ENCODE measurements around the gene NXPE4. TPM values are rescaled to one million over a fixed set of nuclear protein-coding genes. Genes with fewer than 3 reads are reported as not detected.

Gene NXPE4
- total RNA-seq, 2 experiments from 2014 or later: not detected

DNA sequence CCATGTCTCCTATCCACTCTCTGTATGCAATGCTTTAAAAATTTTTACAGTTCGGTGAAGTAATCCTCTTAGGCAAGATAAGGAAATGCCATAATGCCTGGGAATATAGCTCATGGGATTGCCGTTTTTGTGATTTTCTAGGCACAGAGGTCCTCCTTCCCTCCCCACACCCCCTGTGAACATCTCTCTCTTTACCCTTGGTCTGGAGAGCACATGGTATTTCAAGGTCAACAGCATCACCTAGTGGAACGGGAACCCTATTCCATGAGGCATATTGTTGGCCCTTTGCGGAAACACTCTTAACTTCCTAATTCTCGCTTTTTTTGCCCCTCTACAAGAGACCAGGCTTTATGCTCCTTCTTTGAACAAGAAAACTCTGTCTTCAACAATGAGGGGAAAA is 8.8 kb downstream of the NXPE4 start:
- ChIA-PET CTCF (no interaction called here), POLR2A (no interaction called here)
- no peak overlapping the region for H3K27ac Mint-ChIP-seq
- H3K36me3 Mint-ChIP-seq (ENCODE audit: low read depth): peaks cover 2% of the 10 kb centered on the region
- no peaks in the 10 kb centered on the region for H3K27me3 Mint-ChIP-seq
- H3K9me3 Mint-ChIP-seq (ENCODE audit: low read depth): peaks cover 36% of the 10 kb centered on the region
- intact Hi-C loops (cut with DNase I, micrococcal nuclease): no loop called here
- ATAC-seq (no peak), DNase-seq (no peak)
- no peak overlapping the region for H3K4me3 Mint-ChIP-seq
- no peaks in the 10 kb centered on the region for H3K4me1 Mint-ChIP-seq

- no peak for DNase-seq
- Mint-ChIP-seq H3K4me3 (no peak overlapping the region), H3K27ac (no peak overlapping the region), H3K27me3 (peaks cover 2% of the 10 kb centered on the region), H3K4me1 (no peaks in the 10 kb centered on the region), H3K9me3 (ENCODE audit: low read depth) (peaks cover 5% of the 10 kb centered on the region), H3K36me3 (ENCODE audit: low read depth) (no peaks in the 10 kb centered on the region)
- ChIA-PET POLR2A (no interaction called here), CTCF (no interaction called here)
- intact Hi-C loops (cut with DNase I, micrococcal nuclease): no loop called here
- no peak for ATAC-seq
Measured at GRCh38 chr11:114571712-114572111, 23.9 kb downstream of the NXPE4 start.

DNA sequence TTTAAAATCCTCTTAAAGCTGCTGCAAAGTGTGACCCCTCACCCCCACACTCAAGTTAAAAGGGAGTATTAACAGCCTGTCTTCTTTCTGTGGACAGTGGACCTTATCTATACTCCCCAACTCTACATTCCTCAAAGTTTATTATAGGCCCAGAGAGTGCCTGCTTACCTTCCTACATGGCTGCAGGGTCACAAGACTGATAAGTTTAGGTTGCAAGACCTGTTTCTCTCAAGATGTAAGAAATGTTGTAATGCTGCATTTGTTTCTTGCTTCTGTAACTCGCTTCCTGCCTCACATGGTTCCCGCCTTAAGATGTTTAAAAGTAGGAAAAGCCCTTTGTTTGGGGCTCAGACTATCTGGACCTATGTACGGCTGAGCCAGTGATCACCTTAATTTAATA is 25.8 kb downstream of the NXPE4 start:
- intact Hi-C loops (cut with DNase I, micrococcal nuclease): no loop called here
- H3K27me3 Mint-ChIP-seq: peaks cover 2% of the 10 kb centered on the region
- peaks cover 3% of the 10 kb centered on the region for H3K9me3 Mint-ChIP-seq (ENCODE audit: low read depth)
- H3K27ac Mint-ChIP-seq: no peak overlapping the region
- DNase-seq (no peak), ATAC-seq (no peak)
- H3K36me3 Mint-ChIP-seq (ENCODE audit: low read depth): no peaks in the 10 kb centered on the region
- CTCF ChIA-PET: no interaction called here
- H3K4me3 Mint-ChIP-seq: no peak overlapping the region
- no peaks in the 10 kb centered on the region for H3K4me1 Mint-ChIP-seq
- POLR2A ChIA-PET: no interaction called here

DNA sequence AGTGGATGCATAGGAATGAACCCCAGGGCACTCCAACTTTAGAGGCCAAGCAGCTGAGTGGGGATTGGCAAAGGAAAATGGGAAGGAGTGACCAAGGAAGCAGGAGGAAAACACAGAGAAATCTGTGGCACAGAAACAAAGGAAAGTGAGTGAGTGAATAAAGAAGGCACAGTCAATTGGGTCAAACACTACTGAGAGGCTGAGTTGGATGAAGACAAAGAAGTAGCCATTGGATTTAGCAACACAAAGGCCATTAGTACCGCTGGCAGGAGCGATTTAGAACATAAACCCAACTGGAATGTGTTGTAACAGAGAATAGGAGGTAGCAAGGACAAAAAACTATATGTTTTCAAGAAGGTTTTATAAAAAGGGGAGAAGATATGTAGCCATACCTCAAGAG is 29.3 kb downstream of the NXPE4 start:
- no peak overlapping the region for H3K27ac Mint-ChIP-seq
- ATAC-seq (no peak), DNase-seq (no peak)
- H3K4me3 Mint-ChIP-seq: no peak overlapping the region
- peaks cover 4% of the 10 kb centered on the region for H3K27me3 Mint-ChIP-seq
- no peaks in the 10 kb centered on the region for H3K36me3 Mint-ChIP-seq (ENCODE audit: low read depth)
- no peaks in the 10 kb centered on the region for H3K9me3 Mint-ChIP-seq (ENCODE audit: low read depth)
- intact Hi-C loops (cut with DNase I, micrococcal nuclease): no loop called here
- H3K4me1 Mint-ChIP-seq: peaks cover 10% of the 10 kb centered on the region
- POLR2A ChIA-PET: no interaction called here
- CTCF ChIA-PET: no interaction called here

- DNase-seq (no peak), ATAC-seq (no peak)
- ChIA-PET CTCF (interaction anchor here (0.7 kb wide), 1 partner anchor 1976 kb away, joined by 3 read pairs; no protein-coding TSS in a partner anchor), POLR2A (no interaction called here)
- H3K4me1 Mint-ChIP-seq: peaks cover 10% of the 10 kb centered on the region
- no peaks in the 10 kb centered on the region for H3K36me3 Mint-ChIP-seq (ENCODE audit: low read depth)
- H3K27me3 Mint-ChIP-seq: peaks cover 7% of the 10 kb centered on the region
- H3K27ac Mint-ChIP-seq: no peak overlapping the region
- intact Hi-C loops (cut with DNase I, micrococcal nuclease): no loop called here
- no peaks in the 10 kb centered on the region for H3K9me3 Mint-ChIP-seq (ENCODE audit: low read depth)
- H3K4me3 Mint-ChIP-seq: no peak overlapping the region
Measured at GRCh38 chr11:114564831-114565230, 30.8 kb downstream of the NXPE4 start.

DNA sequence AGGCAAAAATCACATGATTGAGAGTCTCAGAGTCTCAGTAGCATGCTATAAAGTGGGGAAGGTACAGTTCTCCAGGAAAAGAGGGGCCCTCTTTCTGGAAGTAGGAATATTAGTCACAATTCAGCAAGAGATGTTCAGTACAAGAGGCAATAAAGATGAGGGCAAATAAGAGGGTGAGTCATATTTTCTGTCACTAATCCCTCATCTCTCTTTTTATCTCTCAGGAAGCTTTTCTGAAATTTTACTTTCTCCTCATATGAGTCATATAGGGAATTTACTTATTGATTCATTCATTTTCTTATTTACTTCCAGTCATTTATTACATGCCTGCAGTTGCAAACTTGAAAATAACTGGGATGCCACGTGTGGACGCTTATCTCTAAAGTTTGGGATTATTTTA is 32.5 kb downstream of the NXPE4 start:
- Mint-ChIP-seq H3K36me3 (ENCODE audit: low read depth) (no peaks in the 10 kb centered on the region), H3K4me3 (no peak overlapping the region), H3K27ac (no peak overlapping the region), H3K27me3 (peaks cover 9% of the 10 kb centered on the region), H3K9me3 (ENCODE audit: low read depth) (no peaks in the 10 kb centered on the region), H3K4me1 (peaks cover 10% of the 10 kb centered on the region)
- CTCF ChIA-PET: interaction anchor here (0.5 kb wide), 1 partner anchor 142 kb away, joined by 3 read pairs; no protein-coding TSS in a partner anchor
- intact Hi-C loops (cut with DNase I, micrococcal nuclease): no loop called here
- ATAC-seq: peak; percentile 26
- DNase-seq: no peak
- POLR2A ChIA-PET: no interaction called here

DNA sequence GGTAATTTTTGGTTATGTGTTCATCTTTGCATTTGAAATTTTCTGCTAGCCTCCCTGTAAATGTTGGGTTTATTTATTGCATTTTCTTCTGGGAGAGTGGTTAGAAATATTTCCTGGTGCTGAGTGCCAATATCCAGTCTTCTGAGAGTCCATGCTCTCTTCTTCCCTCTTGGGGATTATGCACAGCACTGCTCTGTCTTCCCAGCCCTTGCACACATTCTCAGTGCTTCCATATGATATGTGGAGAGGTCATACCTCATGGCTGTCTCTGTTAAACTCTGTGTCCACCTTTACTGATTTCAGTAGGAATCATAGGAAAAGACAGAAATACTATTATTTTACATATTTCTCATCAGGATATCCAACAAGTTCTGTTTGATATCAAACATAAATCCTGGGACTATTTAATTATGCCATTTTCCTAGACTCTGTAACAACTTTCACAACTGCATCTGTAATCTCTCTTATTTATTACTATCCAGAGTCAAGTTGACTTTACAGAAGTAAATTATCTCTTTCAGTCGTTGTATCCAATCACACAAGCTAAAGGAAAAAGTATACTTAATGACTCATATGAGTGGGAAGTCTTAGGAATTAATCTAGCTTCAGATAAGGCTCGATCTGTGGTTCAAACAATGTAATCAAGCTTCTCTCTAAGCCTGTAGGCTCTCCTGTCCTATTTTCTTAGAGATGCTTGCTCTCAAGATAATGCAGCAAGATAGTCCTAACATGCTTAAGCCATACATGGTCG is 33.2 kb downstream of the NXPE4 start:
- no peak for ATAC-seq
- Mint-ChIP-seq H3K36me3 (ENCODE audit: low read depth) (no peaks in the 10 kb centered on the region), H3K4me3 (no peak overlapping the region), H3K27me3 (peaks cover 9% of the 10 kb centered on the region), H3K9me3 (ENCODE audit: low read depth) (no peaks in the 10 kb centered on the region), H3K27ac (no peak overlapping the region), H3K4me1 (peaks cover 10% of the 10 kb centered on the region)
- intact Hi-C loops (cut with DNase I, micrococcal nuclease): no loop called here
- CTCF ChIA-PET: interaction anchor here (0.5 kb wide), 1 partner anchor 143 kb away, joined by 3 read pairs; no protein-coding TSS in a partner anchor
- POLR2A ChIA-PET: no interaction called here
- DNase-seq: no peak

DNA sequence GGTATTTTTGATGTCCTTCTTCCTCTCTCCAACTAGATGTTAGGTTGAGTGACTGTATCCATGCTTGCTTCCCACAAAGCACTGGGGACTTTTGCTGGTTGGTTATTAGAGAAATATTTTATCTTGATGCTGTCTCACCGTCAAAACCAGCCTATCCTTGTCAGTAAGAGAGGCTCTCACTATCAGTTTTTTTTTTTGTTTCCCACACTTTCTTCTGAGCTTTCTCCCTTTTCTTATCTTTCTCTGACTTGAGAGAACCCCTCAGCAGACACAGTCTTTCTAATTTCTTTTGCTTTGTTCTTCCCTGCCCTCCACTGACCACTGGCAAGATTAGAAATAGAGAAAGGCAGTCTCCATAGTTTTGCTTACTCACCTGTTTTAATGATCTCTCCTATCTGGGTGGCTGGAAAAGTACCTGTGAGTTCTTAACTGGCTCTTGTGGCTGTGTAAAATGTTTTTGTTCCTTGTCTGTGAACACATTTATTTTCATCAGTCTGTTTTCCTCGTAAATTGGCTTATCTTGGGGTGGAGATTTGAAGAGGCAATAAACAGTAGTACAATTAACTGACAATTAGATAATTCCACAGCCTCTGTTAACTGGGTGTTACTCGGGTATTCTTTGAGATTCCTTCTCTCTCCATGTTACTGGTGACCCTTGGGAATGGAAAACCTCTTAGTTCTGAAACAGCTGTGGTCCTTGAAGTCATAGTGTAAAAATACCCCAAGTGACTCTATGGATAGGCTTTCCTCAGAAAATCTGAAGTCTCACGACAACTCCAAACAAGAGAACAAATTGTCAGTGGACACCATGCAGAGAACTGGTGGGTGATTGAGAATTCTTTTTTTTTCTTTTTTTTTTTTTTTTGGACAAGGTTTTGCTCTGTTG is 35.9 kb downstream of the NXPE4 start, which contains the start of gene NXPE1:
Gene NXPE1, minus strand, starts transcription at position 457 of the 886 bp plus-strand sequence. CDS start 8,680 bp downstream, outside the sequence.
- intact Hi-C loops (cut with DNase I, micrococcal nuclease): no loop called here
- DNase-seq (no peak), ATAC-seq (no peak)
- Mint-ChIP-seq H3K27ac (no peak within 1 kb of the TSS), H3K4me1 (peaks cover 10% of the 10 kb centered on the region), H3K9me3 (ENCODE audit: low read depth) (no peaks in the 10 kb centered on the region), H3K36me3 (ENCODE audit: low read depth) (no peaks in the 10 kb centered on the region), H3K4me3 (no peak within 1 kb of the TSS), H3K27me3 (peaks cover 7% of the 10 kb centered on the region)
- ChIA-PET CTCF (no interaction called here), POLR2A (no interaction called here)

DNA sequence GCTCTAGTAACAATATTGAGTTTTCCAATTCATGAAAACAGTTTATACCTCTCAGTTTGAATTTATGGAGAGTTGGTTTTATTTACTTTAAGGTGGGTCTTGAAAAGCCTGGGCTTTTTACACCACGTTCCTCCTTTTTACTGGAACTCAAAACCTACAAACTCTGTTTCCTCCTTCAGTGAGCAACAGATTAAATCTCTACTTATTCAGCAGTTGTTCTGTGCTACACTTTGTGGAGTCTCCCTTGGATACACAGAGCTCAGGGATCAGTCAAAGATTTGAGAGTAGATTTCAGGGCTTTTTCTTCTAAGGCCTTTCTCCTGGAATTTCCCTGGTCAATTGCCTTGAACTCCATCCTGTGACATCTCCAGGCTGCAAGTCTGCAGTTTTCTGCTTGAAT is 39.5 kb downstream of the NXPE4 start:
- intact Hi-C loops (cut with DNase I, micrococcal nuclease): no loop called here
- no peak for ATAC-seq
- H3K36me3 Mint-ChIP-seq (ENCODE audit: low read depth): no peaks in the 10 kb centered on the region
- H3K4me3 Mint-ChIP-seq: no peak overlapping the region
- no peak for DNase-seq
- no peaks in the 10 kb centered on the region for H3K9me3 Mint-ChIP-seq (ENCODE audit: low read depth)
- ChIA-PET CTCF (no interaction called here), POLR2A (no interaction called here)
- H3K4me1 Mint-ChIP-seq: no peaks in the 10 kb centered on the region
- no peak overlapping the region for H3K27ac Mint-ChIP-seq
- H3K27me3 Mint-ChIP-seq: peaks cover 4% of the 10 kb centered on the region

DNA sequence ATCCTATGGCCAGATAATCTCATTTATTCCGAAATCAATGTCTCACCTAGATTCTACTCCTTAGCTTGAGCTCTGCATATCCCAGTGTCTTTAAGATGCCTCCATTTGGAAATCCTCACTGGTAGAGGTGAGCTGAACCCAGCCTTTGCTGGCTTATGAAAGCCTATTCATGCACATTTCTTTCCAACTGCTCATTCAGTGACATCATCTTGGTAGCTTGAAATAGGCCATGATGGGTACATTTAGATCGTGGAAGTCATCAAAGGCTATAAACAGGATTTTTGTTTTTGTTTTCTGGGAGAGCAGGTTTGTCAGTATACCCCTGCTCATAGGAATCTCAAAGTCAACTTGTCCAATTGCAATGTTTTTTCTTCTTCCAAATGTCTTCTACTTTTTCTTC is 41.9 kb downstream of the NXPE4 start:
- no peaks in the 10 kb centered on the region for H3K9me3 Mint-ChIP-seq (ENCODE audit: low read depth)
- DNase-seq (no peak), ATAC-seq (no peak)
- intact Hi-C loops (cut with DNase I, micrococcal nuclease): no loop called here
- no peaks in the 10 kb centered on the region for H3K4me1 Mint-ChIP-seq
- no peaks in the 10 kb centered on the region for H3K27me3 Mint-ChIP-seq
- no peak overlapping the region for H3K27ac Mint-ChIP-seq
- CTCF ChIA-PET: no interaction called here
- POLR2A ChIA-PET: no interaction called here
- no peaks in the 10 kb centered on the region for H3K36me3 Mint-ChIP-seq (ENCODE audit: low read depth)
- no peak overlapping the region for H3K4me3 Mint-ChIP-seq

GRCh38 chr11:114551060-114551459 is 44.5 kb downstream of the NXPE4 start:
- Mint-ChIP-seq H3K9me3 (ENCODE audit: low read depth) (no peaks in the 10 kb centered on the region), H3K27ac (no peak overlapping the region), H3K4me1 (no peaks in the 10 kb centered on the region), H3K4me3 (no peak overlapping the region), H3K36me3 (ENCODE audit: low read depth) (no peaks in the 10 kb centered on the region), H3K27me3 (peaks cover 2% of the 10 kb centered on the region)
- POLR2A ChIA-PET: interaction anchor here (0.8 kb wide), 1 partner anchor 382 kb away, joined by 4 read pairs; no protein-coding TSS in a partner anchor
- intact Hi-C loops (cut with DNase I, micrococcal nuclease): no loop called here
- DNase-seq (no peak), ATAC-seq (no peak)
- CTCF ChIA-PET: no interaction called here

GRCh38 chr11:114525682-114526081 is 69.9 kb downstream of the NXPE4 start:
- H3K4me3 Mint-ChIP-seq: no peak overlapping the region
- H3K4me1 Mint-ChIP-seq: no peaks in the 10 kb centered on the region
- H3K9me3 Mint-ChIP-seq (ENCODE audit: low read depth): peaks cover 9% of the 10 kb centered on the region
- no peaks in the 10 kb centered on the region for H3K27me3 Mint-ChIP-seq
- ChIA-PET CTCF (no interaction called here), POLR2A (no interaction called here)
- intact Hi-C loops (cut with DNase I, micrococcal nuclease): no loop called here
- no peak for DNase-seq
- no peaks in the 10 kb centered on the region for H3K36me3 Mint-ChIP-seq (ENCODE audit: low read depth)
- H3K27ac Mint-ChIP-seq: no peak overlapping the region
- no peak for ATAC-seq
